ENCODE measurements around the gene STK17B. TPM values are rescaled to one million over a fixed set of nuclear protein-coding genes. Genes with fewer than 3 reads are reported as not detected.

Gene STK17B
- 43.6 and 47.0 TPM in 2 replicates for total RNA-seq

GRCh38 chr2:196171248-196171871 lies at the start of gene STK17B:
Gene STK17B, minus strand, starts transcription at chr2:196171578. Its CDS starts 8,195 bp downstream, at chr2:196163383.

Other genes with a start within 250 kb of the STK17B start
- 0.77 and 1.4 TPM in 2 replicates for gene DNAH7, start 102.7 kb downstream of the STK17B start, total RNA-seq